GM18526 (cell line): Measurements from ENCODE around the gene ALDH16A1.
A peak's percentile ranks its signal among the peaks of the same experiment; 100 is the strongest.

ENCODE experiments used
- POLR2A ChIP-seq: IDR thresholded peaks from 3 replicates; pipeline ENCODE4 v1.6.1; 2011; ENCODE audit not compliant: insufficient read length; ENCODE audit errors: extremely low read depth

ALDH16A1 gene

DNA sequence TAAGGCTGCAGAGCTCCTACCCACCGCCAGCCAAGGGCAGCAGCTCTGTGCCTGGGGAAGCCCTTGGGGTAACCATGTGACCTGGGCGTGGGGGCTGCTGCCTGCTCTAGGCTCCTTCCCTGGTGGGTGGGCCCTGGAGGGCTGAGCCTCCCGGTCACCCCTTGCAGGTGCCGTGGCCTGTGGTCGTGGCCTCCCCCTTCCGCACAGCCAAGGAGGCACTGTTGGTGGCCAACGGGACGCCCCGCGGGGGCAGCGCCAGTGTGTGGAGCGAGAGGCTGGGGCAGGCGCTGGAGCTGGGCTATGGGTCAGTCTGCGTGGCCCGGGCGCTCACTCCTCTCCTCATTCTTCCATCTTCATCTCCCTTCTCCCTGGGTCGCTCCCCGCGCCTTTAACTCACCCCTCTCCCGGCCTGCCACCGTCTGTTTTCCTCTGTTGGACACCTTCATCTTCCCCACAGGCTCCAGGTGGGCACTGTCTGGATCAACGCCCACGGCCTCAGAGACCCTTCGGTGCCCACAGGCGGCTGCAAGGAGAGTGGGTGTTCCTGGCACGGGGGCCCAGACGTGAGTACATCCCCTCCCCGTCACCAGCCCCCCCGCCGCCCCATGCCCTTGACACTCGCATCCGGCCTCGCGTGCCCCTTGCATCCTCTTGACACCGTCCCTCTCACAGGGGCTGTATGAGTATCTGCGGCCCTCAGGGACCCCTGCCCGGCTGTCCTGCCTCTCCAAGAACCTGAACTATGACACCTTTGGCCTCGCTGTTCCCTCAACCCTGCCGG, 11.1 kb downstream of the ALDH16A1 start:
- no peak for TF ChIP-seq POLR2A

GRCh38 chr19:49465371-49465770, 12.3 kb downstream of the ALDH16A1 start:
- no peak for TF ChIP-seq POLR2A

GRCh38 chr19:49468199-49468598, 15.2 kb downstream of the ALDH16A1 start:
- TF ChIP-seq POLR2A: no peak

GRCh38 chr19:49468746-49469447, 15.9 kb downstream of the ALDH16A1 start:
- no peak for TF ChIP-seq POLR2A

DNA sequence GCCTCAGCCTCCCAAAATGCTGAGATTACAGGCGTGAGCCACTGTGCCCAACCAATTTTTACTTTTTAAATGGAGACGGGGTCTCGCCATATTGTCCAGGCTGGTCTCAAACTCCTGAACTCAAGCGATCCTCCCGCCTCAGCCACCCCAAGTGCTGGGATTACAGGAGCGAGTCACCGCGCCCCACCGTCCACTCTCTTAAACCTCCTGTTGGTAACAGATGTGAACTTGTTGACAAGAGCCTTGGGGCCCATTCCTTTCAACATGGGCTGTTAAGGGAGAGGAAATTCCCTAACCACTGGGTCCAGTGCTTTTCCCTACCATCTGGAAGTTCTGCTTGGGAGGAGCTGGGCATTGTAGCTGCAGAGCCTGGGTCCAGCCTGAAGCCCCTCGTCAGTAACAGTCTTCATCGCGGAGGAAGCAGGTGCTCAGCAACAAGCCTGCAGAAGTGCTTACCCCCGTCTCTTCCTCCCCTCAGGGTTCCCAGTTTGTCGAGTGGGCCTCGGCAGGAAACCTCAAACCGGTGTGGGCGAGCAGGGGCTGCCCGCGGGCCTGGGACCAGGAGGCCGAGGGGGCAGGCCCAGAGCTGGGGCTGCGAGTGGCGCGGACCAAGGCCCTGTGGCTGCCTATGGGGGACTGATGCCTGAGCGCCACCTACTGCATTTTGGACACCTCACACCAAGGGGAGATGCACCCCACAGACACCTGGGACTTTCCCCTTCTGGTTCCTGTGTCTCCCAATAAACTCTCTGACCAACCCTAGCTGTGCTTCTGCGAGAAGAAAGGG, 17.0 kb downstream of the ALDH16A1 start:
- TF ChIP-seq POLR2A: no peak

- no peak for TF ChIP-seq POLR2A
Measured at GRCh38 chr19:49470615-49470978, 17.6 kb downstream of the ALDH16A1 start.

GRCh38 chr19:49472936-49473335, 19.9 kb downstream of the ALDH16A1 start:
- no peak for TF ChIP-seq POLR2A

GRCh38 chr19:49473868-49474541, 21.0 kb downstream of the ALDH16A1 start, which contains the start of gene FLT3LG:
FLT3LG (plus strand) TSS chr19:49474215; CDS start chr19:49474640, 425 bp downstream.
- peak; percentile 45 for TF ChIP-seq POLR2A

DNA sequence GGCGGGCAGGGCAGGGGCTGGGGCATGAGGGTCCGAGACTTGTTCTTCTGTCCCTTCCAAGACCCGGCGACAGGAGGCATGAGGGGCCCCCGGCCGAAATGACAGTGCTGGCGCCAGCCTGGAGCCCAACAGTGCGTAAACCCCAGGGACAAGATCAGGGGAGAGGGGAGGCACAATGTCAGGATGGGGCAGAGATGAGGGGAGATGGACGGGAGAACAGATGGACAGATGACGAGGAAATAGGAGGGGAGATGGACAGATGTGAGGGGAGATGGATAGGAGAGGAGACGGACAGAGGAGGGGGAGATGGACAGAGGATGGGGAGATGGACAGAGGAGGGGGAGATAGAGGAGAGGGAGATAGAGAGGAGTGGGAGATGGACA, 21.5 kb downstream of the ALDH16A1 start:
- TF ChIP-seq POLR2A: no peak

GRCh38 chr19:49475191-49475917, 22.3 kb downstream of the ALDH16A1 start:
- TF ChIP-seq POLR2A: no peak

DNA sequence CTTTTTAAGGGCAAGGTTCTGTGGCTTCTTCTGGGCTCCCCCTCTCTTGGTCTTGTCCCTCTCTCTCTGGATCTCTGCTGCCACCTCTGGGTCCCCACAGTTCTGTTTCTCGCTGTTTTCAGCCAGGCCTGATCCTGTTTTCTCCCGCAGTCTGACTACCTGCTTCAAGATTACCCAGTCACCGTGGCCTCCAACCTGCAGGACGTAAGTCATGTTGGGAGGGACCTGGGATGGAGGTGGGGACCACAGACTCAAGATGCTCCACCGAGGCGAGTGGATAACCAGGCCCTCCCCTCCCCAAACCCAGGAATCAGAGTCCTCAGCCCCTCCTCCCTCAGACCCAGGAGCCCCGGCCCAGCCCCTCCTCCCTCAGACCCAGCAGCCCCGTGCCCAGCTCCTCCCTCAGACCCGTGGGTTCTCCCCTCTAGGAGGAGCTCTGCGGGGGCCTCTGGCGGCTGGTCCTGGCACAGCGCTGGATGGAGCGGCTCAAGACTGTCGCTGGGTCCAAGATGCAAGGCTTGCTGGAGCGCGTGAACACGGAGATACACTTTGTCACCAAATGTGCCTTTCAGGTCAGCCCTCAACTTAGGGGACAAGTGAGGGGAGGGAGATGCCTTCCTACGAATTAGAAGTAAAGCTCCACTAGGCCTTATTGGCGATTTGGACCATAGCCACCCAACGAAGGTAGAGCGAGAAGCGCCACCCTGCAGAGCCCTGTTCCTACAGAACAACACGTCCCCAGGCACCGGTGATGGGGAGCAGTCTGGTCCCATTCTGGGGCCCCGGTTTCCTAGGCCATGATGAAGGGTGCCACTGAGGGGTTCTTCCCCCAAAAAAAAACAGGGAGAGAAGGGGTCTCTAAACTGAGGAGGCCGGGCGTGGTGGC, 23.2 kb downstream of the ALDH16A1 start:
- TF ChIP-seq POLR2A: no peak

DNA sequence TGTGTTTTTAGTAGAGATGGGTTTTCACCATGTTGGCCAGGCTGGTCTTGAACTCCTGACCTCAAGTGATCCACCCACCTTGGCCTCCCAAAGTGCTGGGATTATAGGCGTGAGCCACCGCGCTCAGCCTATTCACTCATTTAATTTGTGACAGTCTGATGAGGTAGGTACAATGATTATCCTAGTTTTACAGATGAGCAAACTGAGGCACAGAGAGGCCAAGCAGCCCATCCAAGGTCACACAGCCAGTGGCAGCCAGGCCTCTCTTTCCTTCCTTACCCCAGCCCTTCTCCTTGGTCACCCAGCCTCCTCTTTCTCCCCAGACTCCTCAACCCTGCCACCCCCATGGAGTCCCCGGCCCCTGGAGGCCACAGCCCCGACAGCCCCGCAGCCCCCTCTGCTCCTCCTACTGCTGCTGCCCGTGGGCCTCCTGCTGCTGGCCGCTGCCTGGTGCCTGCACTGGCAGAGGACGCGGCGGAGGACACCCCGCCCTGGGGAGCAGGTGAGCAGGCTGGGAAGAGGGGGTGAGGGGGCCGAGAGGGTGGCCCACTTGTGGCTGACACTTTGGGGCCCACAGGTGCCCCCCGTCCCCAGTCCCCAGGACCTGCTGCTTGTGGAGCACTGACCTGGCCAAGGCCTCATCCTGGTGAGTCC, 27.1 kb downstream of the ALDH16A1 start:
- no peak for TF ChIP-seq POLR2A

GRCh38 chr19:49481020-49481683, 28.1 kb downstream of the ALDH16A1 start:
- TF ChIP-seq POLR2A: no peak
